Measurements from ENCODE around the gene AREL1.
"Not testable (repeated sequence)": the region's sequence is repeated elsewhere in the genome, so short reads cannot be mapped to it uniquely, and the experiment has no call there.

Gene AREL1, protein sequence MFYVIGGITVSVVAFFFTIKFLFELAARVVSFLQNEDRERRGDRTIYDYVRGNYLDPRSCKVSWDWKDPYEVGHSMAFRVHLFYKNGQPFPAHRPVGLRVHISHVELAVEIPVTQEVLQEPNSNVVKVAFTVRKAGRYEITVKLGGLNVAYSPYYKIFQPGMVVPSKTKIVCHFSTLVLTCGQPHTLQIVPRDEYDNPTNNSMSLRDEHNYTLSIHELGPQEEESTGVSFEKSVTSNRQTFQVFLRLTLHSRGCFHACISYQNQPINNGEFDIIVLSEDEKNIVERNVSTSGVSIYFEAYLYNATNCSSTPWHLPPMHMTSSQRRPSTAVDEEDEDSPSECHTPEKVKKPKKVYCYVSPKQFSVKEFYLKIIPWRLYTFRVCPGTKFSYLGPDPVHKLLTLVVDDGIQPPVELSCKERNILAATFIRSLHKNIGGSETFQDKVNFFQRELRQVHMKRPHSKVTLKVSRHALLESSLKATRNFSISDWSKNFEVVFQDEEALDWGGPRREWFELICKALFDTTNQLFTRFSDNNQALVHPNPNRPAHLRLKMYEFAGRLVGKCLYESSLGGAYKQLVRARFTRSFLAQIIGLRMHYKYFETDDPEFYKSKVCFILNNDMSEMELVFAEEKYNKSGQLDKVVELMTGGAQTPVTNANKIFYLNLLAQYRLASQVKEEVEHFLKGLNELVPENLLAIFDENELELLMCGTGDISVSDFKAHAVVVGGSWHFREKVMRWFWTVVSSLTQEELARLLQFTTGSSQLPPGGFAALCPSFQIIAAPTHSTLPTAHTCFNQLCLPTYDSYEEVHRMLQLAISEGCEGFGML
- 67.3 to 92.9 (median 76.5) reads per million in 4 donors for total RNA-seq

GRCh38 chr14:74712499-74713394 is at the start of gene AREL1, which contains the start of gene FCF1:
Gene AREL1 (minus strand): TSS chr14:74713080. CDS start chr14:74685615, 27,465 bp downstream.
Gene FCF1 (plus strand): TSS chr14:74713144. CDS start chr14:74713198, 54 bp downstream.
- DNase-seq, result peak; percentile 56 to 88 (median 77)

- not testable (repeated sequence) for DNase-seq
Measured at GRCh38 chr14:74758505-74758904, 45.6 kb upstream of the AREL1 start.

- DNase-seq, result no peak
Measured at GRCh38 chr14:74756326-74756725, 43.4 kb upstream of the AREL1 start.

DNA sequence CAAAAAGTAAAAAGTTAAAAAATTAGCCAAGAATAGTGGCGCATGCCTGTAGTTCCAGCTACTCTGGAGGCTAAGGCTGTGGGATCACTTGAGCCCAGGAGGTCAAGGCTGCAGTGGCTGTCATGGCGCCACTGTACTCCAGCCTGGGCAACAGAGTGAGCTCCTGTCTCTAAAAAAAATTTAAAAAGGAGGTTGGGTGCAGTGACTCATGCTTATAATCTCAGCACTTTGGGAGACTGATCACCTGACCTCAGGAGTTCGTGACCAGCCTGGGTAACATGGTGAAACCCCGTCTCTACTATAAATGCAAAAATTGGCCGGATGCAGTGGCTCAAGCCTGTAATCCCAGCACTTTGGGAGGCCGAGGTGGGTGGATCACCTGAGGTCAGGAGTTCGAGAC is 42.0 kb upstream of the AREL1 start:
- no peak for DNase-seq

- DNase-seq, result no peak
Measured at GRCh38 chr14:74754157-74754556, 41.3 kb upstream of the AREL1 start.

DNA sequence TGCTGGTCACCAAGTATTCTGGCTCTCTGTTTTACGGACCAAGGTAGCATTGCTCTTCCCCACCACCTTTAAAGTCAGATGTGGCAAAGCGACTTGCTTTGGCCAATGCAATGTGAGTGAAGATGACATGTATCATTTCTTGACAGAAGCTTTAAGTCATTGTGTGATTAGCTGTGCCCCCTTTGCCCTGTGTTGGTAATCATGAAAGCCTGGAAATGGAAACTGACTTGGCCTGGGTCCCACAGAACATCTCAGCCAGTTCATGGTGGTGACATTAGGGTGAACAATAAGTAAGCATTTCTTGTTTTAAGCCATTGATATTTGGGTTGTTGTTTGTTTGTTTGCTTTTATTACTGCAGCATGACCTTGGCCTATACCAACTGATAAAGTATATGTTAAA is 34.4 kb upstream of the AREL1 start:
- no peak for DNase-seq

- no peak for DNase-seq
Measured at GRCh38 chr14:74739293-74740030, 26.6 kb upstream of the AREL1 start.

DNA sequence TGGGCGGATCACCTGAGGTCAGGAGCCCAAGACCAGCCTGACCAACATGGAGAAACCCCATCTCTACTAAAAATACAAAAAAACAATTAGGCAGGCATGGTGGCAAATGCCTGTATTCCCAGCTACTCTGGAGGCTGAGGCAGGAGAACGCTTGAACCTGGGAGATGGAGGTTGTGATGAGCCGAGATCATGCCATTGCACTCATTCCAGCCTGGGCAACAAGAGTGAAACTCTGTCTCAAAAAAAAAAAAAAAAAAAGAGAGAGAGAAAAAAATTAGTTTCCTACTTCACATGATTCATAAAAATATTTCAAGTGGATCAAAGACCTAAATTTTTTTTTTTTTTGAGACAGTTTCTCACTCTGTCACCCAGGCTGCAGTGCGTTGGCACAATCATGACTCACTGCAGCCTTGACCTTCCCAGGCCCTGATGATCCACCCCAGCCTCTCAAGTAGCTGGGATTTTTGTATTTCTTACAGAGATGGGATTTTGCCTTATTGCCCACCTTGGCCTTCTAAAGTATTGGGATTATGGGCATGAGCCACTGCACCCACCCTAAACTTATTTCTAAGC is 25.0 kb upstream of the AREL1 start:
- no peak for DNase-seq

GRCh38 chr14:74735125-74735524 is 22.2 kb upstream of the AREL1 start:
- DNase-seq, result no peak

DNA sequence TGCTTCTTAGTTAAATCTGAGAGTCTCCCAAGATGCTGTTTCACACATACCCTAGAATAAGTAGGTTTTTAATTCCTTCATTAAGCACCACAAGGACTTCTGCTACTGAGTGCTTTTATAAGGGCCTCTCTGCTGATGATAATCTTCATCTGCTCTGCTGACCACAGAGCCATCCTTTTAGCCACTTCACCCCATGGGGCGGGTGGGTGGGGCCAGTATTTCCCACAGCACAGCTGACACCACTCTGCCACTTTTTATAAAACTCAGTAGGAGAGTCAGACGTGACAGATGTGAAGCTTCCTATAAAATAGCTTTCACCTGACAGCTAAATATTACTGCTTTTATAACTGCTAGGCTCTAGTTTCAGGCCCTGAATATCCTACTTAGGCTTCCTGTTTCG is 20.3 kb upstream of the AREL1 start:
- no peak for DNase-seq

- no peak for DNase-seq
Measured at GRCh38 chr14:74732387-74732786, 19.5 kb upstream of the AREL1 start.

- no peak for DNase-seq
Measured at GRCh38 chr14:74723134-74723533, 10.3 kb upstream of the AREL1 start.

- no peak for DNase-seq
Measured at GRCh38 chr14:74720526-74720925, 7.6 kb upstream of the AREL1 start.

DNA sequence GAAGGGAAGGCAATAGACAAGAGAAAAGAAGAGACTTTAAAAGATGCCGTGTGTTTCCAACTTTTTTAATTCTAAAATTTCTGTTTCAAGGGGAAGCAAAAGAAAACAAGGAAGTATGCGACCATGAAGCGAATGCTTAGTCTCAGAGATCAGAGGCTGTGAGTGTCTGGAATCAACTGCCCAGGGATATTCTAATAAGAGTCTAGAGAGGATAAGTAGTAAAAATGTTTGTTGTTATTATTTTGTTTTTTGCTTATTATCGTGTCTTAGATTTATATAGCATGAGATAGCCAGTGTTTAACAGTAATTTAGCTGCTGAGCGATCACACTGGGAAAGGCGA is 485 bp upstream of the AREL1 start:
- DNase-seq, result no peak

DNA sequence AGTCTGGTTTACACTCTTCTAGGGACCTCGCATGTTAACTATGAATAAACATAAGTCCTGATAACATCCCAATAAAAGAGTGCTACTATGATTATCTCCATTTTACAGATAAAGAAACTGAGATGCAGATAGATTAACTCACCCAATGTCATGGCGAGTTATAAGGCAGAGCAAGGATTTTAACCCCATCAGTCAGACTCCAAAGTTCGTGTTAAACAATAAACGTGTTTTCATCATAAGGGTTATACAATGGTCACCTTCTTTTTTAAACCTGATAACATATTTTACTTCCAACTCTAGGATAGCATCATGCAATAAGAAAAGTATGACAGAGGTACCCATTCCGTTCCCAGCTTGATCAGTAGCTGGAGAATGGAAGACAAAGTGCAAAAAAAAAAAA is 1.2 kb downstream of the AREL1 start:
- no peak for DNase-seq

GRCh38 chr14:74710480-74710879 is 2.4 kb downstream of the AREL1 start:
- DNase-seq, result no peak

GRCh38 chr14:74705613-74706500 is 7.0 kb downstream of the AREL1 start:
- no peak for DNase-seq

GRCh38 chr14:74704656-74705055 is 8.2 kb downstream of the AREL1 start:
- no peak for DNase-seq

GRCh38 chr14:74703043-74703442 is 9.8 kb downstream of the AREL1 start:
- no peak for DNase-seq

GRCh38 chr14:74702293-74702692 is 10.6 kb downstream of the AREL1 start:
- DNase-seq, result no peak

DNA sequence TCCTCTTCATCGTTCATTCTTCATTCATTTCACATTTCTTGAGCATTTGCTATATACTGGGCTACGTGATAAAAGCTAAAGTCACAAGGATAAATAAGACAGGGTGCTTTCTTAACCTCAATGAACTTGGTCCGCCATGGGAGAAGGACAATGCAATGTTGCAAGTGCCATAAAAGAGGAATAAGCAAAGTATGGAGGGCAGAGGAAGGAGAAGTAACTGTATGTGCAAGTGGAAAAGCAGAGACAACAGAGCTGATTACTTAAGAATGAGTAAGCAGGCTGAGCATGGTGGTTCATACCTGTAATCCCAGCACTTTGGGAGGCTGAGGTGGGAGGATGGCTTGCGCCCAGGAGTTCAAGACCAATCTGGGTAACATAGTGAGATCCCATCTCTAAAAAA is 14.4 kb downstream of the AREL1 start:
- DNase-seq, result no peak
